HepG2 (cell line): ENCODE data around the gene MAP2K1. TPM values are rescaled to one million over a fixed set of nuclear protein-coding genes. Genes with fewer than 3 reads are reported as not detected.

Experiments used
- ATAC-seq: fragments of 200-7000 bp; cut with Tn5 transposase; 3 replicates; pipeline ENCODE4 v1.9.1; 2020; ENCODE audit warnings: mild to moderate bottlenecking, moderate library complexity
- BruUV-seq: library from RNA; stranded (reverse); fragments of 400-500 nt; replicated peaks from 2 replicates; lab custom pipeline; 2021; lab: Mats Ljungman, UMichigan
- CTCF ChIA-PET: fragments of 300-600 bp; formaldehyde crosslinking; extraction: SDS; loops from one replicate; lab custom pipeline; 2021; ENCODE audit warnings: low total read pairs, inconsistent platforms, low intra/inter-chr PET ratio; lab: Yijun Ruan, JAX
- POLR2A ChIA-PET: fragments of 350-600 bp; sonication (Branson Sonifier 250); formaldehyde crosslinking; loops from one replicate; lab custom pipeline; 2020; ENCODE audit warnings: antibody characterized with exemption, inconsistent platforms; lab: Yijun Ruan, JAX
- DNase-seq: peaks from one replicate; pipeline ENCODE4 v3.0.0-alpha.2; 2015; ENCODE audit warnings: low spot score
- FAIRE-seq: peaks from 3 replicates; lab custom pipeline; 2011; peaks lifted over from hg19 to GRCh38; lab: Jason Lieb, UNC
- H2AFZ ChIP-seq: one replicate; pipeline ENCODE4 v1.6.1; 2011; ENCODE audit warnings: low read length, inconsistent platforms
- H3K27ac ChIP-seq: fragments of 300-600 bp; 3 replicates; pipeline ENCODE4 v1.8.0; 2011; ENCODE audit warnings: mixed run types, mild to moderate bottlenecking, mixed read lengths, low read length, inconsistent platforms; ENCODE audit not compliant: insufficient read depth; ENCODE audit errors: extremely low read length
- H3K27me3 ChIP-seq, 2 experiments: fragments of 200-600 bp in 1 of 2; 2 replicates in 1 of 2; 3 replicates in 1 of 2; pipeline versions ENCODE4 v1.6.0 to v1.8.0; 2011; ENCODE audit warnings: low read length in 2 of 2, mild to moderate bottlenecking in 2 of 2, moderate library complexity in 2 of 2, inconsistent platforms in 1 of 2; ENCODE audit not compliant: insufficient read depth in 2 of 2, control insufficient read depth in 1 of 2
- H3K36me3 ChIP-seq, 2 experiments: fragments of 200-600 bp in 1 of 2; replicated peaks in 1 of 2; 2 replicates in 1 of 2; 3 replicates in 1 of 2; pipeline versions ENCODE4 v1.5.1 to v1.8.0; 2011; ENCODE audit warnings: low read length in 2 of 2, inconsistent platforms in 1 of 2; ENCODE audit not compliant: insufficient read depth in 2 of 2, control insufficient read depth in 1 of 2
- H3K4me1 ChIP-seq: 2 replicates; pipeline ENCODE4 v1.5.1; 2012; ENCODE audit warnings: low read length, inconsistent platforms; ENCODE audit not compliant: insufficient read depth
- H3K4me2 ChIP-seq: 2 replicates; pipeline ENCODE4 v1.6.0; 2011; ENCODE audit warnings: low read depth, low read length, inconsistent platforms
- H3K4me3 ChIP-seq, 3 experiments: fragments of 200-600 bp in 1 of 3; sonication (generic), shearing (Covaris generic) in 1 of 3; replicated peaks in 1 of 3; 2 replicates each; pipeline ENCODE4 v1.5.1; 2011 to 2016; ENCODE audit warnings: low read length in 3 of 3, inconsistent platforms in 2 of 3, low read depth in 2 of 3, mild to moderate bottlenecking in 2 of 3, control low read depth in 1 of 3, mixed read lengths in 1 of 3; ENCODE audit not compliant: insufficient read depth in 1 of 3
- H3K79me2 ChIP-seq: one replicate; pipeline ENCODE4 v1.6.1; 2011; ENCODE audit warnings: low read length, inconsistent platforms; ENCODE audit not compliant: insufficient read depth
- H3K9ac ChIP-seq: 2 replicates; pipeline ENCODE4 v1.6.0; 2011; ENCODE audit warnings: mild to moderate bottlenecking, low read depth, low read length, inconsistent platforms; ENCODE audit not compliant: insufficient read depth
- H3K9me3 ChIP-seq: 2 replicates; pipeline ENCODE4 v1.5.1; 2012; ENCODE audit warnings: mild to moderate bottlenecking, low read length
- H4K20me1 ChIP-seq: 2 replicates; pipeline ENCODE4 v1.6.0; 2011; ENCODE audit warnings: inconsistent platforms, mild to moderate bottlenecking, low read length, moderate library complexity; ENCODE audit not compliant: insufficient read depth
- AHDC1 ChIP-seq: sonication (generic); formaldehyde crosslinking; IDR thresholded peaks from 2 replicates; pipeline ENCODE4 v1.5.1; 2020; ENCODE audit warnings: mild to moderate bottlenecking, missing genetic modification reagents, borderline replicate concordance
- ATF1 ChIP-seq: IDR thresholded peaks from 2 replicates; pipeline ENCODE4 v1.6.1; 2016; ENCODE audit warnings: mild to moderate bottlenecking, control low read depth
- HES4 ChIP-seq: sonication (generic); formaldehyde crosslinking; IDR thresholded peaks from 2 replicates; pipeline ENCODE4 v1.9.0; 2021; ENCODE audit warnings: mild to moderate bottlenecking, missing genetic modification reagents, borderline replicate concordance
- HNRNPL ChIP-seq: fragments of 200-400 bp; formaldehyde crosslinking; IDR thresholded peaks from 2 replicates; pipeline ENCODE4 v1.6.1; 2017; ENCODE audit warnings: mild to moderate bottlenecking, low read depth, low read length
- MNT ChIP-seq: fragments of 450-650 bp; IDR thresholded peaks from 2 replicates; pipeline ENCODE4 v1.6.1; 2016
- MYC ChIP-seq: sonication (generic); formaldehyde crosslinking; IDR thresholded peaks from 2 replicates; pipeline ENCODE4 v1.9.0; 2021; ENCODE audit warnings: missing genetic modification reagents, borderline replicate concordance
- WGBS: methylation state at CpG from one replicate; pipeline ENCODE4 v1.1.6; 2017; ENCODE audit warnings: low lambda C conversion rate; 5-methylcytosine and 5-hydroxymethylcytosine counted together
- in situ Hi-C: cut with HindIII; loops from 2 replicates; pipeline ENCODE4 v1.10.0; 2017; ENCODE audit warnings: low pct_unique_long_range_greater_than_20kb; ENCODE audit not compliant: extremely low pct_ligation_motif_present
- intact Hi-C: fragments of 100-400 bp; cut with micrococcal nuclease; formaldehyde crosslinking; loops from one replicate; pipeline ENCODE4 v1.10.0; 2022; ENCODE audit not compliant: unreplicated experiment
- polyA plus RNA-seq, 8 experiments: library from polyadenylated mRNA; depleted of rRNA in 3 of 8; stranded (reverse) in 7 of 8; unstranded in 1 of 8; fragments of >200 nt; fragmentation: Illumina TruSeq in 4 of 8; extraction: Trizol in 4 of 8; gene quantifications; 2 replicates each; pipeline versions ENCODE4 v1.2.1 to v1.2.3, GENCODE V29; 2011 to 2016; ENCODE audit warnings: low read depth in 4 of 8, missing spikeins in 1 of 8, mixed read lengths in 1 of 8; ENCODE audit not compliant: insufficient read depth in 1 of 8
- total RNA-seq, 5 experiments: library from RNA; depleted of rRNA; stranded (reverse); fragments of >200 nt; fragmentation: Illumina TruSeq; extraction: Trizol; gene quantifications; 2 replicates each; pipeline ENCODE4 v1.2.3, GENCODE V29; 2016; ENCODE audit warnings: low read depth in 1 of 5

MAP2K1 gene
- total and polyA plus RNA-seq, 2 of the 13 experiments (the other 11 are each of a cell fraction or from before 2014, with no cell fraction given) = 24.1 to 49.2 TPM

- TF ChIP-seq AHDC1 (no peak), HES4 (CRISPR knock-in tag) (no peak), MNT (no peak)
These were observed 127.9 kb downstream of the MAP2K1 start (continued) for GRCh38 chr15:66514586-66514985.

GRCh38 chr15:66515901-66516322 lies 129.2 kb downstream of the MAP2K1 start:
- Histone ChIP-seq H3K36me3 (peaks cover 5 to 26% of the 10 kb centered on the region in 2 experiments; a peak in 4 of 5 replicates), H3K27ac (no peak overlapping the region), H3K4me2 (no peak overlapping the region), H2AFZ (no peak overlapping the region), H4K20me1 (no peaks in the 10 kb centered on the region), H3K4me3 (no peak overlapping the region), H3K27me3 (no peaks in the 10 kb centered on the region), H3K9ac (no peak overlapping the region), H3K9me3 (no peaks in the 10 kb centered on the region), H3K79me2 (no peaks in the 10 kb centered on the region), H3K4me1 (no peaks in the 10 kb centered on the region)
- in situ Hi-C loops (no loop called here), intact Hi-C loops (no loop called here)
- DNase-seq (no peak), FAIRE-seq (no peak), ATAC-seq (no peak)
- TF ChIP-seq MYC (CRISPR knock-in tag) = no peak
- TF ChIP-seq HNRNPL = no peak
- TF ChIP-seq ATF1 (CRISPR knock-in tag) = no peak
- WGBS = 100% methylated on average over 2 of the region's 2 CpGs
- no TSS peak for BruUV-seq
- ChIA-PET CTCF (no interaction called here), POLR2A (no interaction called here)
